GM18505 (cell line): ENCODE measurements around the gene RAB40B.

Experiments used
- ATAC-seq: cut with Tn5 transposase; IDR thresholded peaks from one replicate; pipeline ENCODE4 v1.9.1; 2021; ENCODE audit not compliant: unreplicated experiment
- POLR2A ChIP-seq: IDR thresholded peaks from 4 replicates; pipeline ENCODE4 v1.6.1; 2011; ENCODE audit warnings: borderline replicate concordance; ENCODE audit not compliant: insufficient read depth, insufficient read length; ENCODE audit errors: extremely low read depth

Gene RAB40B

DNA sequence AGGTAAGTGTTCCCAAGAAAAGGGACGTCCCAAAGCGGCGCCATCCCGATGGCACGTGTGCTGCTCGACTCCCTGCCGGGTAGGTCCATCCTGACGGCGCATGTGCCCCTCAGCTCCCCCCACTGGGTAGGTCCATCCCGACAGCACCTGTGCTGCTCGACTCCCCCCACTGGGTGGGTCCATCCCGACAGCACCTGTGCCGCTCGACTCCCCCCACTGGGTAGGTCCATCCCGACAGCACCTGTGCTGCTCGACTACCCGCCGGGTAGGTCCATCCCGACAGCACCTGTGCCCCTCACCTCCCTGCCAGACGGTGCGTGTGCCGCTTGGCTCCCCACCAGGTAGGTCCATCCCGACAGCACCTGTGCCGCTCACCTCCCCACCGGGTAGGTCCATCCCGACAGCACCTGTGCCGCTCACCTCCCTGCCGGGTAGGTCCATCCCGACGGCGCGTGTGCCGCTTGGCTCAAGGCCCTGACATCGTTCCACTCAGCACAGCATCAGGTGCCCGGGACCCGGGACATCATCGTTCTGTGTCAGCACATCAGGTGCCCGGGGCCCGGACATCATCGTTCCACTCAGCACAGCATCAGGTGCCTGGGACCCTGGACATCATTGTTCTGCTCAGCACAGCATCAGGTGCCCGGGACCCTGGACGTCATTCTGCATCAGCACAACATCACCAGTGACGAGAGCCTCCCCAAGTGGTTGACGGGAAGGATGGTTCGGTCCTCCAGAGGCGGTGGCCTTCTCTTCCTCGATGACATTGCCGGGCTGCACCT lies 31.2 kb upstream of the RAB40B start:
- ATAC-seq: no peak
- no peak for TF ChIP-seq POLR2A

GRCh38 chr17:82726427-82726826 lies 27.9 kb upstream of the RAB40B start:
- no peak for ATAC-seq
- no peak for TF ChIP-seq POLR2A

DNA sequence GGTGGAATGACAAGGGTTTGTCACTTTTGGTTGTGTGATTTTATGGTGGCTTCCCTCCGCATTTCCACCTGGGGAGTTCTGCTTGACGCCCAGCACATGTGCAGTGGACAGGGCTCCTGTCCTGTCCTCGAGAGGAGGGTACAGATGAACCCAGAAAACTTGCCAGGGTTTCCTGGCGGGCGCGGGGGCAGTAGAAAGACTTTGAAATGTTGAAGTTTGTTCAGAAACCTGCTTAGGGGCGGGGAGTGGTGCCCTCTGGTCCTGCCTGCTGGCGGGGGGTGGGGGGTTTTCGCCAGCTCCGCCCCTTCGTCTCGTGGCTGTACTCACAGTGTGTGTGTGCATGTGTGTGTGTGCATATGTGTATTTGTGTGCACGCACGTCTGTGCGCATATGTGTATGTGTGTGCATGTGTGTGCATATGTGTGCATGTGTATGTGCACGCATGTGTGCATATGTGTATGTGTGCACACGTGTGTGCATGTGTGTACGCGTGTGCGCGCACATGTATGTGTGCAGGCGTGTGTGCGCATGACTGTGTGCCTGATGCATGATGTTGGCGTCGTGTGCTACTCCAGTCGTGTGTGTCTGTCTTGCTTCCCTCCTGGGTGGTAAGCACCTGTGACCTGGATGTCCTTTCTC lies 24.8 kb upstream of the RAB40B start:
- TF ChIP-seq POLR2A: no peak
- ATAC-seq: no peak

- no peak for ATAC-seq
- TF ChIP-seq POLR2A: no peak
These were observed 24.0 kb upstream of the RAB40B start for GRCh38 chr17:82722341-82723013.

DNA sequence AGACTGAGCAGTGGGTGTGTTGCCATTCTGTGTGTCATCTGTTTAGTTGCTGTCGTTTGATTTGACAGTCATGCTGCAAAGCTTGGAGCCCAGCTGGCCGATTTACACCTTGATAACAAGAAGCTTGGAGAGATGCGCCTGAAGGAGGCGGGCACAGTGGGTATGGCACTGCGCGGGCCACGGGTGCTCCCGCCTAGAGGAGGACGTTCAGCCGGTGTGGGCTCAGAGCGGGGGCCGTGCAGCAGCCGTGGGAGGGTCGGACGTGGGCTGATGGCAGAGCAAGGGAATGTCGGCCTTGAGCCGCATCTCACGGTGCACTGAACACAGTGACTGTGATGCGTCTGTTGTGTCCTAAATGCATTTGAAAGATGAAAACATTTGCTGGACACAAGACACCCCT lies 21.7 kb upstream of the RAB40B start:
- TF ChIP-seq POLR2A: no peak
- ATAC-seq: no peak

GRCh38 chr17:82718986-82719685 lies 20.6 kb upstream of the RAB40B start:
- ATAC-seq: no peak
- TF ChIP-seq POLR2A: no peak

DNA sequence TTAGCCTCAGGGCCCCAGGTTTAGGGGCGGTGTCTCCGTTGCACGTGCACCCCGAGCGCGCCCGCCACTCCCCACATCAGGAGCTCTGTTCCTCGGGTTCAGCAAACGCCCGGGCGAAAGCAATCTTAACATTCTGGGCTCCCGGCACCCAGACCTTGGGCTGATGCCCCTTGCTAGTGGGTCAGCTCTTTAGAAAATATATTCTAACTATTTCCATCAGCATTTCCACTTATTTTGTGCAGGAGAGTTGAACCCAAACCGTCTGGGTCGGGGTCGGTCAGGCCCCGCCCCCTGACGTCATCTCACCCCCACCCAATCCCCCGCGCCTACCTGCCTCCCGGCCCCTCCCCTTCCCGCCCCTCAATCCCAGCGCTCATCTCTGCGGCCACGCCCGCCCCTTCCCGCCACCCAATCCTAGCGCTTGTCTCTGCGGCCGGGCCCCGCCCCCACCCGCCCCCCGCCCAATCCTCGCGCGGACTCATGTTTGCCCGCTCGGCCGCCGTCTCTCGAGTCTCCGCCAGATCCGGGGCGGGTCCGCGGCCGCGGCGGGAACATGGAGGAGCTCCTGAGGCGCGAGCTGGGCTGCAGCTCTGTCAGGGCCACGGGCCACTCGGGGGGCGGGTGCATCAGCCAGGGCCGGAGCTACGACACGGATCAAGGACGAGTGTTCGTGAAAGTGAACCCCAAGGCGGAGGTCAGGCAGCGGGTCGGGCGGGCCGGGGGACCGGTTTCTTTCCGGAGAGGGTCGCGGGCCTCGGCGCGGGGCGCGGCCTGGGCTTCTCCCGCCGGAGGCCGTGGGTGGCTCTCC lies 17.9 kb upstream of the RAB40B start, which contains the start of gene FN3KRP:
FN3KRP (plus strand) TSS at position 504 of the 808 bp plus-strand sequence; CDS start at position 554, 50 bp downstream.
- ATAC-seq: peak; percentile 64
- peak; percentile 72 for TF ChIP-seq POLR2A

DNA sequence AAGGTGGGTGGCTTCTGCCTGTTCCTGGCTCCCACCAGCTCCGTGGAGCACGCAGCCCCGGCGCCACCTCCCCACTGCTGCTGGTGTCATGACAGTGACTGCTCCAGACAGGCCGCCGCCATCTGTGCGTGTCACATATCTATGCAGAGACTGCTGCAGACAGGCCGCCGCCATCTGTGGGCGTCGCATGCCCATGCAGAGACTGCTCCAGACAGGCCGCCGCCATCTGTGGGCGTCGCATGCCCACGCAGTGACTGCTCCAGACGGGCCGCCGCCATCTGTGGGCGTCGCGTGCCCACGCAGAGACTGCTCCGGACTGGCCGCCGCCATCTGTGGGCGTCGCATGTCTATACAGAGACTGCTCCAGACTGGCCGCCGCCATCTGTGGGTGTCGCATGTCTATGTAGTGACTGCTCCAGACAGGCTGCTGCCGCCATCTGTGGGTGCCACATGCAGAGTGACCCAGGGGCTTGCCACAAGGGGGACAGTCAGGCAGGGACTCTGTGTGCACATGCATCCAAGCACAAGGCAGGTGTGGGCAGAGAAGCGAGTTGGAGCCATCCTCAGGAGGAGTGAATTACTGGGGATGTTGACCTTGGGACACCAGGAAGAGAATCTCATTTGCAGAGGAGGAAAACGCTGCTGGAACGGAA lies 14.7 kb upstream of the RAB40B start:
- ATAC-seq: no peak
- TF ChIP-seq POLR2A: no peak

- no peak for ATAC-seq
- TF ChIP-seq POLR2A: no peak
These were observed 12.2 kb upstream of the RAB40B start for GRCh38 chr17:82710499-82711232.

DNA sequence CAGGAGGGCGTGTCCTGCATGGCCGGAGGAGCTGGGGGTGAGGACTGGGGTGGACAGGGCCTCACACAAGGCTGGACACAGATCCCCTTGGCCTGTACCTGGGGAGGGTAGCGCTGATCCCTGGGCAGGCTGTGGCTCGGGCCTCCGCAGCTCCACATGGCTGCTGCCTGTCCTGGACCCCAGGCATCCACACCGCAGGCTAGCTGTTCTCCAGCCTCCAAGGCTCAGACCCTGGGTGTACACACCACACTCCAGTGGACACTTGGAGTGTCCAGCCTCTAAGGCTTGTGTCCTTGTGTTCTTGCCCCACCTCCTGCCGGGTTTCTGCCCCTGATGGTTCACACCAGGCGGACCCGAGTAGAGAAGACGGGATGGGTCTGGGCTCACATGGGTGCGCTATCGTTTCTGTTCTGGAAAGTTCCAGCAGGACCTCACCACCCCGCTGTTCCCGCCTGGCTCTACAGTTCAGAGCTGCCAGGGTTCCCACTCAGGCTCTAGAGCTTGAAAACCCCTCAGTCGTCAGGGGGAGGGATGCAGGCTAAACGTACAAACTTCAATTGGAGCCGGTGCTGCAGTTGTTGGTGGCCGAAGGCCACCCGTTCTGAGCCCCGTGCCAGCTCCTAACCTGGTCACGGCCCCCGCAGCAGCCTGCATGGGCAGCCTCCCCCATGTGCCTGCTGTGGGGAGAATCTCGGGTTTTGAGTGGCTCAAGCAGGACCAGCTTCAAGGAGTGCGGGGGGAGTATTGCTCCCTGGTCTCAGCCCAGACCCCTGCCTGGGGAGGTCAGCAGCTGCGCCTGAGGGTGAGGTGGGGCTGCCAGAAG lies 11.4 kb upstream of the RAB40B start:
- ATAC-seq: no peak
- no peak for TF ChIP-seq POLR2A
